ENCODE measurements around the gene TMEM106C. TPM values are rescaled to one million over a fixed set of nuclear protein-coding genes. Genes with fewer than 3 reads are reported as not detected.

TMEM106C gene
- total and polyA plus RNA-seq, 2 of the 4 experiments (the other 2 are of a cell fraction): 72.1 to 74.6 TPM

- Histone ChIP-seq H4K5ac (ENCODE audit: low read depth, low read length) (no peak overlapping the region), H3K9me1 (ENCODE audit: insufficient read depth, low read length) (no peaks in the 10 kb centered on the region), H4K20me1 (ENCODE audit: insufficient read depth, low read length) (no peaks in the 10 kb centered on the region), H3K4me3 (ENCODE audit: insufficient read depth, low read depth, low read length) (no peak overlapping the region), H4K91ac (ENCODE audit: insufficient read depth, low read depth, low read length) (no peak overlapping the region), H2BK15ac (ENCODE audit: low read depth, low read length) (no peak overlapping the region), H3K4me1 (ENCODE audit: control insufficient read depth, insufficient read depth, low read length) (peaks cover 2% of the 10 kb centered on the region; the same call in 1 of the 2 replicates), H2BK5ac (ENCODE audit: low read depth, low read length, poor library complexity, severe bottlenecking) (no peak overlapping the region), H3K56ac (ENCODE audit: extremely low read depth, insufficient read depth, low read length) (no peak overlapping the region), H3K23ac (ENCODE audit: low read depth, low read length) (no peak overlapping the region), H3K27ac (ENCODE audit: insufficient read depth, low read length) (no peak overlapping the region), H3K14ac (replicated peaks; ENCODE audit: low read depth, low read length) (no peak overlapping the region), H2AFZ (replicated peaks; ENCODE audit: low read length, poor library complexity) (no peak overlapping the region), H3K36me3 (ENCODE audit: control insufficient read depth, insufficient read depth, low read length) (no peaks in the 10 kb centered on the region), H2BK120ac (ENCODE audit: low read depth, low read length) (no peak overlapping the region), H3K4me2 (ENCODE audit: low read depth, low read length) (no peak overlapping the region), H3K27me3 (ENCODE audit: control insufficient read depth, insufficient read depth, low read length) (peaks cover 79% of the 10 kb centered on the region), H2BK20ac (ENCODE audit: low read depth, low read length) (no peak overlapping the region), H2AK9ac (replicated peaks; ENCODE audit: low read depth, low read length, poor library complexity) (no peak overlapping the region), H3K79me1 (ENCODE audit: low read depth in 1 of 2, low read length in 2 of 2) (no peaks in the 10 kb centered on the region), H3K4ac (ENCODE audit: low read depth, low read length) (no peak overlapping the region), H2AK5ac (ENCODE audit: low read depth, low read length) (no peak overlapping the region), H4K8ac (ENCODE audit: low read depth in 2 of 2, low read length in 2 of 2) (no peak overlapping the region), H3K18ac (ENCODE audit: low read depth, low read length) (no peak overlapping the region), H3K9ac (ENCODE audit: low read depth, low read length) (no peak overlapping the region), H3K9me3 (ENCODE audit: control insufficient read depth, insufficient read depth, low read length) (peaks cover 2% of the 10 kb centered on the region; the same call in 1 of the 2 replicates)
- TF ChIP-seq FOS (IDR thresholded peaks at IDR 0.05; ENCODE audit: low read depth, low read length) (no peak), CHD1 (IDR thresholded peaks at IDR 0.05; ENCODE audit: low read depth, low read length) (no peak), CTCF (conservative IDR thresholded peaks at IDR 0.05; ENCODE audit: low read depth, low read length) (no peak), BHLHE40 (IDR thresholded peaks at IDR 0.05; ENCODE audit: low read depth, low read length) (no peak), RFX5 (IDR thresholded peaks at IDR 0.05; ENCODE audit: low read depth, low read length) (no peak), SMC3 (IDR thresholded peaks at IDR 0.05; ENCODE audit: low read depth, low read length) (no peak), MAZ (IDR thresholded peaks at IDR 0.05; ENCODE audit: borderline replicate concordance, low read depth, low read length) (no peak), RAD21 (IDR thresholded peaks at IDR 0.05; ENCODE audit: low read length) (no peak), NFE2L2 (IDR thresholded peaks at IDR 0.05; ENCODE audit: low read depth, low read length) (no peak), RCOR1 (IDR thresholded peaks at IDR 0.05; ENCODE audit: insufficient replicate concordance, low read length) (no peak), MAFK (IDR thresholded peaks at IDR 0.05; ENCODE audit: low read depth, low read length) (no peak), POLR2A (IDR thresholded peaks at IDR 0.05; ENCODE audit: low read depth, low read length) (no peak)
- TF ChIP-seq, protein P1, sequence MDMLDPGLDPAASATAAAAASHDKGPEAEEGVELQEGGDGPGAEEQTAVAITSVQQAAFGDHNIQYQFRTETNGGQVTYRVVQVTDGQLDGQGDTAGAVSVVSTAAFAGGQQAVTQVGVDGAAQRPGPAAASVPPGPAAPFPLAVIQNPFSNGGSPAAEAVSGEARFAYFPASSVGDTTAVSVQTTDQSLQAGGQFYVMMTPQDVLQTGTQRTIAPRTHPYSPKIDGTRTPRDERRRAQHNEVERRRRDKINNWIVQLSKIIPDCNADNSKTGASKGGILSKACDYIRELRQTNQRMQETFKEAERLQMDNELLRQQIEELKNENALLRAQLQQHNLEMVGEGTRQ (IDR thresholded peaks at IDR 0.05; ENCODE audit: low read depth, low read length): no peak
- POLR2A ChIA-PET (ENCODE audit: unreplicated experiment): no interaction called here
- no TSS peak for BruUV-seq (replicated peaks)
- CTCF ChIA-PET: no interaction called here
- intact Hi-C loops (cut with micrococcal nuclease): no loop called here
- in situ Hi-C loops (cut with MboI; ENCODE audit: low sequenced_read_pairs): no loop called here
- ATAC-seq (ENCODE audit: low read depth): no peak
- DNase-seq: no peak
- WGBS, 2 experiments (ENCODE audit: extremely low coverage in 2 of 2, insufficient read length in 1 of 2): no CpG with 5 or more reads among the region's 2 CpGs
- dilution Hi-C loops (cut with HindIII; ENCODE audit: low sequenced_read_pairs, unreplicated experiment): no loop called here
Observed at GRCh38 chr12:48008349-48008748, 45.0 kb downstream of the TMEM106C start.

All from IMR-90 (cell line).